Measurements from ENCODE around the gene GSDMA.

DNA sequence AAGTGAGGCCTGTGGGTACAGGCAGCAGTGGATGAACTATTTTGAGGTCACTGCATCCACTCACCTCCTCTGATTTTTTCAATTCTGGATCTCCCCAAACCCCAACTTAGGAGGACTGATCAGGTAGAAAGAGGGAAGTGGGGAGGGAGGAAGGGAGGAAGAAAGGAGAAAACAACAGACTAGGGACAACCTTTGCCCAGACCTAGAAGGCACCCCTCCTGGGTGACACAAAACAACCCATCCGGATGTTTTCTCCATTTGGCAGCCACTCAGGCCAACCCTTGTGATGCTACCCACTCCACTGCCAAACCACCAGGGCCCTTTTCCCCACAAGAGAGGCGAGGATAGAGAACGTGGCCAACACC lies 38.1 kb upstream of the GSDMA start:
- TF ChIP-seq, protein P1, sequence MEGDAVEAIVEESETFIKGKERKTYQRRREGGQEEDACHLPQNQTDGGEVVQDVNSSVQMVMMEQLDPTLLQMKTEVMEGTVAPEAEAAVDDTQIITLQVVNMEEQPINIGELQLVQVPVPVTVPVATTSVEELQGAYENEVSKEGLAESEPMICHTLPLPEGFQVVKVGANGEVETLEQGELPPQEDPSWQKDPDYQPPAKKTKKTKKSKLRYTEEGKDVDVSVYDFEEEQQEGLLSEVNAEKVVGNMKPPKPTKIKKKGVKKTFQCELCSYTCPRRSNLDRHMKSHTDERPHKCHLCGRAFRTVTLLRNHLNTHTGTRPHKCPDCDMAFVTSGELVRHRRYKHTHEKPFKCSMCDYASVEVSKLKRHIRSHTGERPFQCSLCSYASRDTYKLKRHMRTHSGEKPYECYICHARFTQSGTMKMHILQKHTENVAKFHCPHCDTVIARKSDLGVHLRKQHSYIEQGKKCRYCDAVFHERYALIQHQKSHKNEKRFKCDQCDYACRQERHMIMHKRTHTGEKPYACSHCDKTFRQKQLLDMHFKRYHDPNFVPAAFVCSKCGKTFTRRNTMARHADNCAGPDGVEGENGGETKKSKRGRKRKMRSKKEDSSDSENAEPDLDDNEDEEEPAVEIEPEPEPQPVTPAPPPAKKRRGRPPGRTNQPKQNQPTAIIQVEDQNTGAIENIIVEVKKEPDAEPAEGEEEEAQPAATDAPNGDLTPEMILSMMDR (IDR thresholded peaks at IDR 0.05) = no peak
- no peak for TF ChIP-seq POLR2A (IDR thresholded peaks at IDR 0.05)
